22Rv1 (cell line): Measurements from ENCODE around the gene FMO3.

ENCODE experiments used
- H3K27ac ChIP-seq: fragments of 450-650 bp; 2 replicates; pipeline ENCODE4 v1.5.1; 2017
- ZFX ChIP-seq: fragments of 450-650 bp; IDR thresholded peaks from 2 replicates; pipeline ENCODE4 v1.6.1; 2017; ENCODE audit warnings: antibody characterized with exemption, borderline replicate concordance
- TF ChIP-seq, protein P1 (sequence below): fragments of 450-650 bp; IDR thresholded peaks from 2 replicates; pipeline ENCODE4 v1.5.1; 2017; ENCODE audit warnings: mild to moderate bottlenecking

FMO3 gene

DNA sequence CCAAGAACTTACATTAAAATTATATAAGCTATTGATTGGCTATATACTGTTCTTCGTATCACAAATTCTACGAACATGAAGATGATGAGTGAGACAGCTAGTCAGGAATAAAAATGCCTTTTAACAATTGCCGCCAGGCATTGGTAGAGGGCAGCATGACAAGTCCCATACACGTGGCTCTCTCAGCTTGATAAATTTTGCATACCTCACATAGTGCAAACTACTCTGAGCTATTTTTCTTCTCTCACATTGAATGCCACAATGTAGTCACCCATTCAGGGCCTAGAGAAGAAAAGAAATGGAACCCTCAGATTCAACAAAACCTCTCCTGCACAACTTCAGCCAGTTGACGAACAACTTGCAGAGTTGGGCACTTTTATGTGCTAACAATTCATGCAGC is 67.4 kb downstream of the FMO3 start:
- no peak overlapping the region for H3K27ac ChIP-seq
- TF ChIP-seq, protein P1, sequence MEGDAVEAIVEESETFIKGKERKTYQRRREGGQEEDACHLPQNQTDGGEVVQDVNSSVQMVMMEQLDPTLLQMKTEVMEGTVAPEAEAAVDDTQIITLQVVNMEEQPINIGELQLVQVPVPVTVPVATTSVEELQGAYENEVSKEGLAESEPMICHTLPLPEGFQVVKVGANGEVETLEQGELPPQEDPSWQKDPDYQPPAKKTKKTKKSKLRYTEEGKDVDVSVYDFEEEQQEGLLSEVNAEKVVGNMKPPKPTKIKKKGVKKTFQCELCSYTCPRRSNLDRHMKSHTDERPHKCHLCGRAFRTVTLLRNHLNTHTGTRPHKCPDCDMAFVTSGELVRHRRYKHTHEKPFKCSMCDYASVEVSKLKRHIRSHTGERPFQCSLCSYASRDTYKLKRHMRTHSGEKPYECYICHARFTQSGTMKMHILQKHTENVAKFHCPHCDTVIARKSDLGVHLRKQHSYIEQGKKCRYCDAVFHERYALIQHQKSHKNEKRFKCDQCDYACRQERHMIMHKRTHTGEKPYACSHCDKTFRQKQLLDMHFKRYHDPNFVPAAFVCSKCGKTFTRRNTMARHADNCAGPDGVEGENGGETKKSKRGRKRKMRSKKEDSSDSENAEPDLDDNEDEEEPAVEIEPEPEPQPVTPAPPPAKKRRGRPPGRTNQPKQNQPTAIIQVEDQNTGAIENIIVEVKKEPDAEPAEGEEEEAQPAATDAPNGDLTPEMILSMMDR, result no peak
- TF ChIP-seq ZFX, result no peak

DNA sequence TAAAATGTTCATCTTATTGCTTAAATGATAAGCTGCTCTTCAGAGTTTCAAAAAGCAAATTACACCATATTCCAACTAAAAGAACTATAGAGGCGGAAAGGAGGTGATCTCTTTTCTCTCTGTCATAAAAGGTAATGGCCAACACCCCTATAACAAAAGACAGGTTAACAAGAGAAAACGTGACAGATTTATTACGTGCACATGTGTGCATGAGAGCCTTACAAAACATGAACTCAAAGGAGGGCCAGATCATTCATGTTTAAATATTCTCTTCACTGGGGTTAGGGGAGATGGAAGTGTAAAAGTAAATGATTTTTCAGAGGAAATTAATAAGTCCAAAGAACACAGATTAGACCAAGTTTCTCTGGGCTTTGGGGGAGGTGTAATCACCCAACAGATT is 67.8 kb downstream of the FMO3 start:
- no peak overlapping the region for H3K27ac ChIP-seq
- TF ChIP-seq ZFX, result no peak
- TF ChIP-seq, protein P1, result no peak

DNA sequence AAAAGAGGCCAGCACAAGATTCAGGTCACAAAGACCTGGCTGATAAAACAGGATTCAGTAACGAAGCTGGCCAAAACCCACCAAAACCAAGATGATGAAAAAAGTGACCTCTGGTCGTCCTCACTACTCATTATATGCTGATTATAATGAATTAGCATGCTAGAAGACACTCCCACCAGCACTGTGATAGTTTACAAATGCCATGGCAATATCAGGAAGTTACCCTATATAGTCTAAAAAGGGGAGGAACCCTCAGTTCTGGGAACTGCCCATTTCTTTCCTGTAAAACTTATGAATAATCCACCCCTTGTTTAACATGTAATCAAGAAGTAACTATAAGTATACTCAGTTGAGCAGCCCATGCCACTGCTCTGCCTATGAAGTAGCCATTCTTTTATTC is 68.4 kb downstream of the FMO3 start:
- TF ChIP-seq ZFX, result no peak
- TF ChIP-seq, protein P1, result no peak
- no peak overlapping the region for H3K27ac ChIP-seq

DNA sequence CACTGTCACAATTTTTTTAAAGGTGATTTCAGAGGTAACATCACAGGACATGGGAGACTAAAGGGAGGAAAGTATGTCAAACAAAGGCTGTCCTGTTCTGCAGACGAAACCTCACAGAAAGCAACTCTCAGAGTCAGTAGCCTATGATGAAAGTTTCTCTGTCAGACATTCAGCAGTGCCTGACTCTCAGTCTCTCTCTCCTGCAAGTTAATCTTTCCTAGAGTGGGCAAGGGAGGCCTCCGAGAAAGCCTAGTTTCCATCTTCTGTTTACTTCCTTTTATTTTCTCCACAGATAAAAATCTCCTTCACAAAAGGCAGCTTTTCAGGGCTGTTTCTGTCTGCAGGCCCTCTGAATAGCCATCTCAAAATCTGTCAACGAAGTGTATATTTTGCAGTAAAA is 69.5 kb downstream of the FMO3 start:
- TF ChIP-seq, protein P1, result no peak
- TF ChIP-seq ZFX, result no peak
- H3K27ac ChIP-seq, result no peak overlapping the region

DNA sequence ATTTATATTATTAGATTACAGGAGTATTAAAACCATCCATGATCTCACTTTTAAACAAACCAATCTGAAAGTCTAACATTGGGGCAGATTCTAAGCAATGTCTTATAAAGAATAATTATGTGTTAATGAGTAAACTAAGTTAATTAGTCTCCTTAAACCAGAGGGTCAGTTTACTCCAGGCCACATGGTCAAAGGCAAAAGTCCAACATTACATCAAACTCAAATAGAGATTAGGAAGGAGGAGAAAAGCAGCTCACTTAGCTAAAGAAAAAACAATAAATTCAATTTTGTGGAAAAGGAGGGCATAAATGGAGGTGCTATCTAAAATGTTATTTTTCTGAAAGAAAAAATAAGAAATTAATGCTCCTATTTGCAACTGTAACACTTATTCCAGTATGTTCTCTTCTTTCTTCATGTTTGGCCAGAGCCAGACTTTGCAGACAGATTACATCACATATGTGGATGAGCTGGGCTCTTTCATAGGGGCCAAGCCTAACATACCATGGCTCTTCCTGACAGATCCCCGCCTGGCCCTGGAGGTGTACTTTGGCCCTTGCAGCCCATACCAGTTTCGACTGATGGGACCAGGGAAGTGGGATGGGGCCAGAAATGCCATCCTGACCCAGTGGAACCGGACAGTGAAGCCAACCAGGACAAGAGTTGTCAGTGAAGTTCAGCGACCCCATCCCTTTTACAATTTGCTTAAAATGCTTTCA is 70.1 kb downstream of the FMO3 start:
- TF ChIP-seq, protein P1, result no peak
- TF ChIP-seq ZFX, result no peak
- no peak overlapping the region for H3K27ac ChIP-seq

DNA sequence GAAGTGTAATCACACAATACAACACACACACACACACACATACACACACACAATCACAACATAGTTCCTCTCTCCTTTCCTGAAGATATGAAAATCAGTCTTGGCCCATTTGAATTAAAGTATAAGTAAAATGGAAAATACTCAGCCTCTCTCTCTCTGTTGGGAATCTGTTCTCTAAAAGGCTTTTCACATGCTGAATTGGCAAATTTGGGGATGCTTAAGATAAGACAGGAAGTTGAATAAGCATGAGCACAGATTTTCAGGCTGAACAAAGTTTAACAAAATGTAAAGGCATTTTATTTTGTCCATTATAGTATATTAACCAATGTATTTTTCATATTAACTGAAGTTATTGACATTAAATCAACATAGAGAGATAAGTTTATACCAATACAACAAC is 70.7 kb downstream of the FMO3 start:
- TF ChIP-seq, protein P1, result no peak
- TF ChIP-seq ZFX, result no peak
- H3K27ac ChIP-seq, result no peak overlapping the region

DNA sequence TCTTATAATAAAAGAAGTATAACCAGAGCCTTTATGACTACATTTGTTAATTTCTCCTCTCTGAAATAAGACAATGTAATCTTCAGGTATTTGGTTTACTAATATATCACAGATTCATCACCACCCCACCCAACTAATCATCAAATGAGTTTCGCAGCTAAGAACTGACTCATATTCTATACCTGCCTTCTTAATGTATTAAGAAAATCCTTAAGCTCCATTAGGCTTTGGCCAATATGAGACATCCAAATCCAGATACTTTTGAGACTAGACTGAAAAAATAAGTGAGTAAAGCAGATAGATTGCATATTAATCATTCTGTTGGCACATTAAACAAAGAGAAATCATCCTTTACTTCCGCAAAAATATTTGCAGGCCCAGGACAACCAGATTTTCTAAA is 75.7 kb downstream of the FMO3 start:
- no peak for TF ChIP-seq ZFX
- TF ChIP-seq, protein P1, result no peak
- H3K27ac ChIP-seq, result no peak overlapping the region
